ENCODE measurements around the gene TMEM11.

DNA sequence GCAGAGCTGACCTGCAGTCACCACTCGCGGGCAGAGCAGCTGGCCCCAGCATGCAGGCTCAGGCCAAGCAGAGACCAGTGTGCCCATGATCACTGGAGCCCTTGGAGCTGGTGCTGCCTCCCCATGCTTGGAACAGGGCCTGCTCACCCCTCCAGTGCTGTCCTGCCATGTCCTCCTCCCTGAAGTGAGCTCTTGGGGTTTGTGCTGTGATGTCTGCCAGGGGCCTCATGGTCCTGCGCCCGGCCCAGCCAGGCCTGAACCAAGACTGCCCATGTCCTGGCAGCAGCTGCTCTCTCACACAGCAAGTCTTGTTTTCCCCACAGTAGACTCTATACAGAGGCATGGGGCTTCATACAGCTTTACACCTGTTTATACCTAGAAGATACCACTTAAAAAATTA, 24.6 kb downstream of the TMEM11 start:
- no peak for TF ChIP-seq EZH2 (IDR thresholded peaks at IDR 0.05; ENCODE audit: insufficient read depth, poor library complexity, severe bottlenecking)
- TF ChIP-seq EZH2phosphoT487 (IDR thresholded peaks at IDR 0.05; ENCODE audit: insufficient read depth, low read depth): no peak

Measured in GM23248 (cell line).